ENCODE data around the gene RCC1.

DNA sequence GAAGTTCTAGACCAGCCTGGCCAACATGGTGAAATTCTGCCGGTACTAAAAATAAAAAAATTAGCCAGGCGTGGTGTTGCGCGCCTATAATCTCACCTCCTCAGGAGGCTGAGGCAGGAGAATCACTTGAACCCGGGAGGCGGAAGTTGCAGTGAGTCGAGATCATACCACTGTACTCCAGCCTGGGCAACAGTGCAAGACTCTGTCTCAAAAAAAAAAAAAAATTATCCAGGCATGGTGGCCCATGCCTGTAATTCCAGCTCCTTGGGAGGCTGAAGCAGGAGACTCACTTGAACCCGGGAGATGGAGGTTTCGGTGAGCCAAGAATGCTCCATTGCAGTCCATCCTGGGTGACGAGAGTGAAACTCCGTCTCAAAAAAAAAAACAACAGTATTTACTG lies 67.7 kb downstream of the RCC1 start:
- TF ChIP-seq POLR2AphosphoS5 (IDR thresholded peaks at IDR 0.05; ENCODE audit: low read depth, low read length) (no peak), POLR2A (IDR thresholded peaks at IDR 0.05; ENCODE audit: low read depth, low read length) (no peak), TAF1 (IDR thresholded peaks at IDR 0.05; ENCODE audit: borderline replicate concordance, low read depth, low read length) (no peak)
